GM19452 (cell line): ENCODE measurements around the gene SERPINI2.

Experiments
- ATAC-seq: cut with Tn5 transposase; IDR thresholded peaks from one replicate; pipeline ENCODE4 v1.9.1; 2021; ENCODE audit not compliant: unreplicated experiment

SERPINI2 gene

GRCh38 chr3:167473863-167474262, at the start of gene SERPINI2:
TSS of gene SERPINI2 (minus strand) at chr3:167474042. CDS start at chr3:167471834, 2,208 bp downstream.
- ATAC-seq, result no peak

- ATAC-seq, result no peak
Measured at GRCh38 chr3:167521006-167521355, 47.1 kb upstream of the SERPINI2 start.

- no peak for ATAC-seq
Measured at GRCh38 chr3:167520266-167521005, 46.6 kb upstream of the SERPINI2 start.

GRCh38 chr3:167507954-167508353, 34.1 kb upstream of the SERPINI2 start:
- no peak for ATAC-seq

GRCh38 chr3:167502401-167502800, 28.6 kb upstream of the SERPINI2 start:
- no peak for ATAC-seq

GRCh38 chr3:167501941-167502340, 28.1 kb upstream of the SERPINI2 start:
- no peak for ATAC-seq

GRCh38 chr3:167497903-167498302, 24.1 kb upstream of the SERPINI2 start:
- no peak for ATAC-seq

GRCh38 chr3:167493244-167493643, 19.4 kb upstream of the SERPINI2 start:
- ATAC-seq, result no peak

GRCh38 chr3:167491621-167492020, 17.8 kb upstream of the SERPINI2 start:
- ATAC-seq, result no peak

GRCh38 chr3:167489571-167489970, 15.7 kb upstream of the SERPINI2 start:
- no peak for ATAC-seq

- no peak for ATAC-seq
Measured at GRCh38 chr3:167487556-167487955, 13.7 kb upstream of the SERPINI2 start.

GRCh38 chr3:167484551-167484950, 10.7 kb upstream of the SERPINI2 start:
- ATAC-seq, result no peak

- no peak for ATAC-seq
Measured at GRCh38 chr3:167483708-167484475, 10.1 kb upstream of the SERPINI2 start.

GRCh38 chr3:167481164-167481563, 7.3 kb upstream of the SERPINI2 start:
- ATAC-seq, result no peak

GRCh38 chr3:167480748-167481147, 6.9 kb upstream of the SERPINI2 start:
- ATAC-seq, result no peak

GRCh38 chr3:167469381-167469780, 4.5 kb downstream of the SERPINI2 start:
- ATAC-seq, result no peak

GRCh38 chr3:167467848-167468611, 5.8 kb downstream of the SERPINI2 start:
- ATAC-seq, result no peak

GRCh38 chr3:167466966-167467365, 6.9 kb downstream of the SERPINI2 start:
- no peak for ATAC-seq

GRCh38 chr3:167456157-167456799, 17.6 kb downstream of the SERPINI2 start:
- ATAC-seq, result no peak

GRCh38 chr3:167453815-167454214, 20.0 kb downstream of the SERPINI2 start:
- ATAC-seq, result no peak

- ATAC-seq, result no peak
Measured at GRCh38 chr3:167451282-167451681, 22.6 kb downstream of the SERPINI2 start.
